GM23338 (cell line): ENCODE results near the gene GBP2. TPM values are rescaled to one million over a fixed set of nuclear protein-coding genes. Genes with fewer than 3 reads are reported as not detected.

ENCODE experiments used
- ATAC-seq: fragments of 200-7000 bp; cut with Tn5 transposase; 3 replicates; pipeline ENCODE4 v1.9.1; 2020
- DNase-seq: peaks from one replicate; pipeline ENCODE4 v3.0.0-alpha.2; 2015; ENCODE audit warnings: low spot score
- H2AFZ ChIP-seq: fragments of 200-600 bp; sonication (generic); 2 replicates; pipeline ENCODE4 v1.8.0; 2016; ENCODE audit warnings: antibody characterized with exemption, mild to moderate bottlenecking, moderate library complexity
- H3F3A ChIP-seq: fragments of 200-600 bp; sonication (generic); replicated peaks from 2 replicates; pipeline ENCODE4 v1.8.0; 2017; ENCODE audit warnings: antibody characterized with exemption, mixed run types, low read depth
- H3K27ac ChIP-seq: fragments of 200-600 bp; sonication (generic); 2 replicates; pipeline ENCODE4 v1.6.1; 2016; ENCODE audit warnings: low read depth
- H3K27me3 ChIP-seq: fragments of 200-600 bp; sonication (generic); 2 replicates; pipeline ENCODE4 v1.8.0; 2016; ENCODE audit warnings: mild to moderate bottlenecking, mixed run types, moderate library complexity; ENCODE audit not compliant: insufficient read depth
- H3K36me3 ChIP-seq: fragments of 200-600 bp; sonication (generic); 2 replicates; pipeline ENCODE4 v1.8.0; 2016; ENCODE audit warnings: mild to moderate bottlenecking; ENCODE audit not compliant: insufficient read depth
- H3K4me1 ChIP-seq: fragments of 200-600 bp; sonication (generic); 2 replicates; pipeline ENCODE4 v1.8.0; 2016; ENCODE audit warnings: mild to moderate bottlenecking, moderate library complexity; ENCODE audit not compliant: insufficient read depth
- H3K4me2 ChIP-seq: fragments of 200-600 bp; sonication (generic); 2 replicates; pipeline ENCODE4 v1.7.1; 2017; ENCODE audit warnings: mixed run types
- H3K4me3 ChIP-seq: fragments of 200-600 bp; sonication (generic); 2 replicates; pipeline ENCODE4 v1.6.1; 2016; ENCODE audit warnings: mixed run types
- H3K79me2 ChIP-seq: fragments of 200-600 bp; sonication (generic); replicated peaks from 2 replicates; pipeline ENCODE4 v1.8.0; 2017; ENCODE audit warnings: mild to moderate bottlenecking; ENCODE audit not compliant: insufficient read depth
- H3K9me2 ChIP-seq: fragments of 200-600 bp; sonication (generic); 2 replicates; pipeline ENCODE4 v1.8.0; 2017; ENCODE audit not compliant: insufficient read depth
- H4K20me1 ChIP-seq: fragments of 200-600 bp; sonication (generic); replicated peaks from 2 replicates; pipeline ENCODE4 v1.8.0; 2017; ENCODE audit warnings: mild to moderate bottlenecking; ENCODE audit not compliant: insufficient read depth
- H3K27ac Mint-ChIP-seq: 2 replicates; pipeline ENCODE4 v1.8.0; 2020; ENCODE audit warnings: inconsistent platforms, mild to moderate bottlenecking, moderate library complexity, mixed read lengths
- H3K27me3 Mint-ChIP-seq: 3 replicates; pipeline ENCODE4 v1.8.0; 2022; ENCODE audit warnings: low read depth, mild to moderate bottlenecking, moderate library complexity, mixed read lengths, inconsistent platforms; ENCODE audit not compliant: insufficient read depth, poor library complexity
- H3K36me3 Mint-ChIP-seq: 3 replicates; pipeline ENCODE4 v1.8.0; 2021; ENCODE audit warnings: low read depth, mild to moderate bottlenecking, inconsistent platforms, moderate library complexity, mixed read lengths
- H3K4me1 Mint-ChIP-seq: 3 replicates; pipeline ENCODE4 v1.8.0; 2020; ENCODE audit warnings: mild to moderate bottlenecking, inconsistent platforms, mixed read lengths
- H3K4me3 Mint-ChIP-seq: 3 replicates; pipeline ENCODE4 v1.8.0; 2021; ENCODE audit warnings: moderate library complexity, mild to moderate bottlenecking, inconsistent platforms, mixed read lengths
- H3K9me3 Mint-ChIP-seq: 3 replicates; pipeline ENCODE4 v1.8.0; 2020; ENCODE audit warnings: moderate library complexity, mild to moderate bottlenecking, inconsistent platforms, mixed read lengths
- CREB1 ChIP-seq: fragments of 250-450 bp; sonication (Bioruptor Pico); IDR thresholded peaks from 2 replicates; pipeline ENCODE4 v1.5.0; 2020; ENCODE audit warnings: low read depth, mild to moderate bottlenecking, moderate library complexity
- CTCF ChIP-seq, 2 experiments: fragments of 200-600 bp in 1 of 2; sonication (generic) in 1 of 2; conservative IDR thresholded peaks; 2 replicates each; pipeline versions ENCODE4 v1.5.1 to v1.6.1; 2016 to 2017; ENCODE audit warnings: antibody characterized with exemption in 2 of 2, low read depth in 2 of 2, mild to moderate bottlenecking in 2 of 2, moderate library complexity in 1 of 2
- ETS1 ChIP-seq: IDR thresholded peaks from 2 replicates; pipeline ENCODE4 v1.6.1; 2016; ENCODE audit warnings: antibody characterized with exemption
- EZH2 ChIP-seq: fragments of 200-600 bp; sonication (generic); IDR thresholded peaks from one replicate; pipeline ENCODE4 v1.8.0; 2017; ENCODE audit warnings: antibody characterized with exemption, mild to moderate bottlenecking, low read depth; ENCODE audit not compliant: unreplicated experiment
- EZH2phosphoT487 ChIP-seq: fragments of 200-600 bp; sonication (generic); IDR thresholded peaks from one replicate; pipeline ENCODE4 v1.8.1; 2018; ENCODE audit warnings: antibody characterized with exemption; ENCODE audit not compliant: unreplicated experiment
- JUNB ChIP-seq: IDR thresholded peaks from one replicate; pipeline ENCODE4 v1.6.1; 2016; ENCODE audit warnings: antibody characterized with exemption; ENCODE audit not compliant: unreplicated experiment
- NANOG ChIP-seq: IDR thresholded peaks from 2 replicates; pipeline ENCODE4 v1.6.1; 2016; ENCODE audit warnings: antibody characterized with exemption, borderline replicate concordance
- POLR2AphosphoS5 ChIP-seq: IDR thresholded peaks from 2 replicates; pipeline ENCODE4 v1.6.1; 2016; ENCODE audit warnings: antibody characterized with exemption, low read depth
- ZNF331 ChIP-seq: fragments of 250-450 bp; sonication (Bioruptor Pico); IDR thresholded peaks from 2 replicates; pipeline ENCODE4 v1.5.0; 2020; ENCODE audit warnings: low read depth, mild to moderate bottlenecking, moderate library complexity
- long read RNA-seq: library from polyadenylated mRNA; unstranded; transcript quantifications from one replicate; pipeline ENCODE4 v2.0.0, GENCODE V29; 2020; ENCODE audit not compliant: unreplicated experiment
- polyA plus RNA-seq: library from polyadenylated mRNA; unstranded; fragments of >200 nt; fragmentation: Nextera tagmentation; extraction: Ambion mirVana; gene quantifications from 2 replicates; pipeline ENCODE4 v1.2.1, GENCODE V29; 2016
- total RNA-seq: library from RNA; depleted of rRNA; stranded (reverse); fragments of >200 nt; shearing (Covaris generic); gene quantifications from 2 replicates; pipeline ENCODE4 v1.2.3, GENCODE V29; 2014; rRNA removed

Gene GBP2
- total RNA-seq (not detected in 2 replicates), polyA plus RNA-seq (not detected in 2 replicates)
- long read RNA-seq, result 0 reads

GRCh38 chr1:89125913-89126580 is at the start of gene GBP2:
Gene GBP2, minus strand, starts transcription at chr1:89126114. Its CDS starts 4,148 bp downstream, at chr1:89121966.
- Mint-ChIP-seq H3K36me3 (no peaks in the 10 kb centered on the region), H3K9me3 (no peaks in the 10 kb centered on the region), H3K4me1 (no peaks in the 10 kb centered on the region; the same call in 2 of the 3 replicates), H3K27me3 (no peaks in the 10 kb centered on the region), H3K4me3 (no peak within 1 kb of the TSS), H3K27ac (no peak within 1 kb of the TSS)
- H3K79me2 ChIP-seq, result no peaks in the 10 kb centered on the region
- ATAC-seq (no peak), DNase-seq (no peak)
- TF ChIP-seq CREB1 (CRISPR knock-in tag) (no peak), POLR2AphosphoS5 (no peak), ZNF331 (CRISPR knock-in tag) (no peak), EZH2 (no peak)
- no peaks in the 10 kb centered on the region for H3K36me3 ChIP-seq
- no peaks in the 10 kb centered on the region for H3K4me1 ChIP-seq
- H2AFZ ChIP-seq, result peak within 1 kb of the TSS; percentile 60
- H3K4me2 ChIP-seq, result no peak within 1 kb of the TSS
- no peak within 1 kb of the TSS for H3K27ac ChIP-seq
- H3F3A ChIP-seq, result no peaks in the 10 kb centered on the region
- H4K20me1 ChIP-seq, result no peaks in the 10 kb centered on the region
- H3K4me3 ChIP-seq, result no peak within 1 kb of the TSS
- H3K9me2 ChIP-seq, result 0 out of 2 replicates have a peak, but pooled peaks cover 7% of the 10 kb centered on the region
- H3K27me3 ChIP-seq, result no peaks in the 10 kb centered on the region

- Histone ChIP-seq H3K9me2 (no peaks in the 10 kb centered on the region), H3K4me3 (no peak overlapping the region), H3K27me3 (no peaks in the 10 kb centered on the region), H3K27ac (no peak overlapping the region), H3K36me3 (no peaks in the 10 kb centered on the region), H4K20me1 (no peaks in the 10 kb centered on the region), H3K4me2 (no peak overlapping the region), H3K4me1 (no peaks in the 10 kb centered on the region), H3F3A (no peaks in the 10 kb centered on the region), H3K79me2 (no peaks in the 10 kb centered on the region), H2AFZ (no peak overlapping the region)
- H3K9me3 Mint-ChIP-seq, result no peaks in the 10 kb centered on the region
- H3K27ac Mint-ChIP-seq, result no peak overlapping the region
- no peak for ATAC-seq
- TF ChIP-seq CREB1 (CRISPR knock-in tag), result no peak
- TF ChIP-seq EZH2, result no peak
- TF ChIP-seq NANOG, result no peak
- TF ChIP-seq CTCF (conservative IDR thresholded peaks at IDR 0.05; ENCODE audit: low read depth in 2 of 2), result no peak
- no peak for TF ChIP-seq POLR2AphosphoS5
- no peak for TF ChIP-seq EZH2phosphoT487
- TF ChIP-seq JUNB, result no peak
- no peak for TF ChIP-seq ETS1
- H3K27me3 Mint-ChIP-seq, result no peaks in the 10 kb centered on the region
- DNase-seq, result no peak
- H3K4me1 Mint-ChIP-seq, result no peaks in the 10 kb centered on the region
- H3K4me3 Mint-ChIP-seq, result no peak overlapping the region
- H3K36me3 Mint-ChIP-seq, result no peaks in the 10 kb centered on the region
These were observed 48.6 kb upstream of the GBP2 start for GRCh38 chr1:89174491-89174890.
